Esophagus muscularis mucosa (tissue), 3 donors: ENCODE data around the gene OPN1SW.

Source experiments
- CTCF ChIP-seq, 3 experiments: fragments of 200-600 bp in 2 of 3; fragments of 450-650 bp in 1 of 3; sonication (generic) in 2 of 3; IDR thresholded peaks; one replicate each; pipeline ENCODE4 v1.5.1; 2017 to 2019; ENCODE audit warnings: antibody characterized with exemption in 3 of 3, mild to moderate bottlenecking in 2 of 3, moderate library complexity in 1 of 3
- EP300 ChIP-seq: sonication (generic); formaldehyde crosslinking; IDR thresholded peaks from one replicate; pipeline ENCODE4 v1.6.1; 2017; ENCODE audit warnings: antibody characterized with exemption

DNA sequence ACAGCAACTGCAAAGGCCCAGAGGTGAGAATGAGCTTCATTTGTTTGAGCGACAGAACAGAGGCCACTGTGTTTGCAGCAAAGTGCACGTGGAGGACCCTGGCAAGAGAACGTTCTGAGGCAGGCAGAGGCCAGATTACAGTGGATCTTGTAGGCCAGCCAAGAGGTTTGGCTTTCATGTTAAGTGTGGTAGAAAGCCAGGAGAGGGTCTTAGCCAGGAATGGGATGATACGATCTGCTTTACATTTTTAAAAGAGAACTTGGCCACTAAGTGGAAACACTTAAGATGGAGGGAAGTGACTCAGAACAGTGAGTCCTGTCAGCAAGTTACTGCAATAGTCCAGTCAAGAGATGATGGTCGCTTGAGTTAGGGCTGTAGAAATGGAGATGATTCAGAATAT is 20.7 kb upstream of the OPN1SW start:
- TF ChIP-seq CTCF (IDR thresholded peaks at IDR 0.05) (no peak), EP300 (no peak)
